Testis (tissue), 2 donors: ENCODE data around the gene DNAJC13.

Source experiments
- POLR2A ChIP-seq: fragments of 450-650 bp; IDR thresholded peaks from one replicate; pipeline ENCODE4 v1.6.1; 2017; ENCODE audit warnings: antibody characterized with exemption, mild to moderate bottlenecking, moderate library complexity
- TF ChIP-seq, protein P1 (sequence below), 3 experiments: fragments of 450-650 bp in 2 of 3; fragments of 200-600 bp in 1 of 3; sonication (generic) in 1 of 3; IDR thresholded peaks; one replicate each; pipeline ENCODE4 v1.5.1; 2016 to 2019; ENCODE audit warnings: antibody characterized with exemption in 3 of 3, mild to moderate bottlenecking in 2 of 3, moderate library complexity in 1 of 3

DNA sequence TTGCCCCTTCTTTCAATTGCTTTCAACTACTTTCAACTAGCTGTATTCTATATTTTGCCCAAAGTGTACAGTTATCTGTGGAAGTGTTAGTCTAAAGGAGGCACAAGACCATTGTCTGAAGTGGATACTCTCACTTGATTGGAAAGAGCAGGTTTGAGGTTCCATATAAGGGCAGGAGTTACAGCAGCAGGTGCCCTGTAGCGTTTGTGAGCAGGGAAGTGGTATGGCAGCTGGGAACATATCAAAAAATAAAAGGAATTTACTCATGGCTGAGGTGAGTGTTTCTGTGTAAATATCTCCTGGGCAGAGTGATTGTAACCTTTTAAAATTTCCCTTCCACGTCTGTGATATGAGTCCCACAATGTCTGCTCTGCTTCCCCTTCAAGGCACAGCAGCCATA is 38.5 kb upstream of the DNAJC13 start:
- no peak for TF ChIP-seq POLR2A
- TF ChIP-seq, protein P1, sequence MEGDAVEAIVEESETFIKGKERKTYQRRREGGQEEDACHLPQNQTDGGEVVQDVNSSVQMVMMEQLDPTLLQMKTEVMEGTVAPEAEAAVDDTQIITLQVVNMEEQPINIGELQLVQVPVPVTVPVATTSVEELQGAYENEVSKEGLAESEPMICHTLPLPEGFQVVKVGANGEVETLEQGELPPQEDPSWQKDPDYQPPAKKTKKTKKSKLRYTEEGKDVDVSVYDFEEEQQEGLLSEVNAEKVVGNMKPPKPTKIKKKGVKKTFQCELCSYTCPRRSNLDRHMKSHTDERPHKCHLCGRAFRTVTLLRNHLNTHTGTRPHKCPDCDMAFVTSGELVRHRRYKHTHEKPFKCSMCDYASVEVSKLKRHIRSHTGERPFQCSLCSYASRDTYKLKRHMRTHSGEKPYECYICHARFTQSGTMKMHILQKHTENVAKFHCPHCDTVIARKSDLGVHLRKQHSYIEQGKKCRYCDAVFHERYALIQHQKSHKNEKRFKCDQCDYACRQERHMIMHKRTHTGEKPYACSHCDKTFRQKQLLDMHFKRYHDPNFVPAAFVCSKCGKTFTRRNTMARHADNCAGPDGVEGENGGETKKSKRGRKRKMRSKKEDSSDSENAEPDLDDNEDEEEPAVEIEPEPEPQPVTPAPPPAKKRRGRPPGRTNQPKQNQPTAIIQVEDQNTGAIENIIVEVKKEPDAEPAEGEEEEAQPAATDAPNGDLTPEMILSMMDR (IDR thresholded peaks at IDR 0.05): no peak
